ENCODE measurements around the gene EXD3.

- no peak for TF ChIP-seq ZBTB8A (CRISPR knock-in tag; IDR thresholded peaks at IDR 0.05; ENCODE audit: borderline replicate concordance, low read depth)
- no peak for TF ChIP-seq RFX5 (IDR thresholded peaks at IDR 0.05; ENCODE audit: low read depth, low read length)
- no peak for TF ChIP-seq CTCF (CRISPR knock-in tag; IDR thresholded peaks at IDR 0.05)
- TF ChIP-seq ZNF614 (CRISPR knock-in tag; IDR thresholded peaks at IDR 0.05; ENCODE audit: borderline replicate concordance), result no peak
- TF ChIP-seq THAP8 (CRISPR knock-in tag; IDR thresholded peaks at IDR 0.05; ENCODE audit: borderline replicate concordance), result no peak
- no peak for TF ChIP-seq SIN3A (IDR thresholded peaks at IDR 0.05; ENCODE audit: borderline replicate concordance, low read depth, low read length)
- no peak for TF ChIP-seq ARID2 (CRISPR knock-in tag; IDR thresholded peaks at IDR 0.05; ENCODE audit: borderline replicate concordance)
- TF ChIP-seq FOXP1 (IDR thresholded peaks at IDR 0.05), result no peak
- TF ChIP-seq FOXP1 (CRISPR knock-in tag; IDR thresholded peaks at IDR 0.05), result no peak
- no peak for TF ChIP-seq MNT (IDR thresholded peaks at IDR 0.05)
- no peak for TF ChIP-seq SMC3 (IDR thresholded peaks at IDR 0.05; ENCODE audit: low read length)
- no peak for TF ChIP-seq ZBTB7B (CRISPR knock-in tag; IDR thresholded peaks at IDR 0.05)
- no peak for TF ChIP-seq ARNTL (CRISPR knock-in tag; IDR thresholded peaks at IDR 0.05)
- TF ChIP-seq REST (IDR thresholded peaks at IDR 0.05; ENCODE audit: borderline replicate concordance in 1 of 2, low read depth in 1 of 2, low read length in 2 of 2), result no peak
- TF ChIP-seq ZFP82 (CRISPR knock-in tag; IDR thresholded peaks at IDR 0.05; ENCODE audit: borderline replicate concordance), result no peak
Observed at GRCh38 chr9:137325124-137325523, 97.8 kb downstream of the EXD3 start.
